Naive thymus-derived CD4-positive, alpha-beta T cell (primary cell): ENCODE measurements around the gene MAP4K3. TPM values are rescaled to one million over a fixed set of nuclear protein-coding genes. Genes with fewer than 3 reads are reported as not detected.
"Not testable (repeated sequence)": the region's sequence is repeated elsewhere in the genome, so short reads cannot be mapped to it uniquely, and the experiment has no call there.

Experiments
- ATAC-seq: fragments of 150-1000 bp; cut with Tn5 transposase; 2 replicates; pipeline ENCODE4 v1.10.0; 2021; ENCODE audit warnings: mild to moderate bottlenecking, moderate library complexity
- CTCF ChIA-PET: fragments of 350-600 bp; sonication (Branson Sonifier 250); formaldehyde crosslinking; loops from one replicate; lab custom pipeline; 2021; ENCODE audit warnings: antibody characterized with exemption; lab: Charles Lee
- POLR2A ChIA-PET: fragments of 350-600 bp; sonication (Branson Sonifier 250); formaldehyde crosslinking; loops from one replicate; lab custom pipeline; 2021; ENCODE audit warnings: antibody characterized with exemption, inconsistent platforms; lab: Charles Lee
- DNase-seq, 9 donors: peaks; one replicate each; pipeline versions ENCODE4 v3.0.0 to v3.0.0-alpha.2; 2020 to 2022; ENCODE audit warnings: mixed read lengths in 1 of 9
- H3K27ac ChIP-seq: one replicate; pipeline ENCODE4 v1.7.0; 2013; ENCODE audit warnings: mild to moderate bottlenecking, low read depth, low read length, moderate library complexity
- H3K27me3 ChIP-seq, 2 donors: one replicate each; pipeline ENCODE4 v1.7.0; 2013; ENCODE audit warnings: low read length in 2 of 2, mild to moderate bottlenecking in 2 of 2, moderate library complexity in 2 of 2; ENCODE audit not compliant: control insufficient read depth in 2 of 2, insufficient read depth in 2 of 2
- H3K36me3 ChIP-seq, 3 experiments: 1 replicate in 2 of 3; 2 replicates in 1 of 3; pipeline ENCODE4 v1.7.0; 2013; ENCODE audit warnings: low read length in 3 of 3, mild to moderate bottlenecking in 3 of 3, moderate library complexity in 1 of 3; ENCODE audit not compliant: insufficient read depth in 3 of 3, control insufficient read depth in 2 of 3
- H3K4me1 ChIP-seq, 2 donors: one replicate each; pipeline ENCODE4 v1.7.0; 2013; ENCODE audit warnings: low read length in 2 of 2, mild to moderate bottlenecking in 2 of 2, moderate library complexity in 1 of 2; ENCODE audit not compliant: control insufficient read depth in 2 of 2, insufficient read depth in 2 of 2
- H3K4me3 ChIP-seq: 2 replicates; pipeline ENCODE4 v1.7.0; 2013; ENCODE audit warnings: mild to moderate bottlenecking, low read length
- H3K9me3 ChIP-seq, 3 experiments: 1 replicate in 2 of 3; 2 replicates in 1 of 3; pipeline ENCODE4 v1.7.0; 2013; ENCODE audit warnings: low read length in 3 of 3; ENCODE audit not compliant: control insufficient read depth in 2 of 3
- H3K27ac Mint-ChIP-seq, 9 donors: one replicate each; pipeline ENCODE4 v1.8.0; 2020 to 2022; ENCODE audit warnings: mixed read lengths in 9 of 9, mild to moderate bottlenecking in 8 of 9, moderate library complexity in 5 of 9, inconsistent platforms in 2 of 9
- H3K27me3 Mint-ChIP-seq, 5 donors: one replicate each; pipeline ENCODE4 v1.8.0; 2021 to 2022; ENCODE audit warnings: mixed read lengths in 5 of 5, mild to moderate bottlenecking in 1 of 5
- H3K36me3 Mint-ChIP-seq, 5 donors: one replicate each; pipeline ENCODE4 v1.8.0; 2020 to 2022; ENCODE audit warnings: mixed read lengths in 5 of 5, mild to moderate bottlenecking in 3 of 5, inconsistent platforms in 1 of 5
- H3K4me1 Mint-ChIP-seq, 7 donors: one replicate each; pipeline ENCODE4 v1.8.0; 2020 to 2022; ENCODE audit warnings: mixed read lengths in 7 of 7, mild to moderate bottlenecking in 3 of 7, inconsistent platforms in 1 of 7
- H3K4me3 Mint-ChIP-seq, 10 donors: one replicate each; pipeline ENCODE4 v1.8.0; 2020 to 2022; ENCODE audit warnings: mild to moderate bottlenecking in 10 of 10, mixed read lengths in 10 of 10, moderate library complexity in 6 of 10, inconsistent platforms in 2 of 10
- H3K9me3 Mint-ChIP-seq, 11 donors: one replicate each; pipeline ENCODE4 v1.8.0; 2020 to 2022; ENCODE audit warnings: mixed read lengths in 11 of 11, mild to moderate bottlenecking in 4 of 11, inconsistent platforms in 1 of 11, moderate library complexity in 1 of 11
- intact Hi-C, 2 donors: fragments of 100-400 bp; cut with micrococcal nuclease; formaldehyde crosslinking; loops; one replicate each; pipeline ENCODE4 v1.15.1; 2023
- polyA plus RNA-seq, 2 donors: library from polyadenylated mRNA; unstranded; fragments of 300-500 nt; fragmentation: Illumina TruSeq; gene quantifications; one replicate each; pipeline ENCODE4 v1.2.3, GENCODE V29; 2021
- total RNA-seq, 6 experiments: library from RNA in 5 of 6; stranded (reverse) in 5 of 6; gene quantifications; 1 replicate in 5 of 6; 2 replicates in 1 of 6; pipeline ENCODE4 v1.2.3 and lab custom pipeline; 2021 to 2026

MAP4K3 gene
- total and polyA plus RNA-seq, 7 experiments from 2014 or later, result 2.9 to 32.2 (median 19.9) TPM

GRCh38 chr2:39368846-39369245, 68.2 kb downstream of the MAP4K3 start:
- no peak for ATAC-seq
- ChIA-PET CTCF (no interaction called here), POLR2A (interaction anchor here (0.5 kb wide), 1 partner anchor 110 kb away, joined by 3 read pairs; no protein-coding TSS in a partner anchor)
- no peak overlapping the region for H3K4me3 ChIP-seq
- H3K9me3 ChIP-seq, result no peaks in the 10 kb centered on the region
- no peaks in the 10 kb centered on the region for H3K4me1 ChIP-seq
- no peaks in the 10 kb centered on the region for H3K27me3 Mint-ChIP-seq
- H3K4me3 Mint-ChIP-seq, result peak overlapping the region in 1 of 10 donors; percentile 20
- intact Hi-C loops, result no loop called here
- H3K27me3 ChIP-seq, result no peaks in the 10 kb centered on the region
- H3K4me1 Mint-ChIP-seq, result peaks cover 6 to 24% (median 18%) of the 10 kb centered on the region in 7 donors
- no peak for DNase-seq
- H3K36me3 ChIP-seq, result no peaks in the 10 kb centered on the region
- no peak overlapping the region for H3K27ac ChIP-seq
- H3K9me3 Mint-ChIP-seq, result peaks cover 0 to 13% (median 4%) of the 10 kb centered on the region in 11 donors
- H3K27ac Mint-ChIP-seq, result peak overlapping the region in 6 of 9 donors; percentile 2 to 59 (median 8)
- peaks cover 9 to 60% (median 29%) of the 10 kb centered on the region in 5 donors for H3K36me3 Mint-ChIP-seq

- ChIA-PET POLR2A (no interaction called here), CTCF (no interaction called here)
- H3K27me3 Mint-ChIP-seq, result no peaks in the 10 kb centered on the region
- no peak for ATAC-seq
- Histone ChIP-seq H3K36me3 (no peaks in the 10 kb centered on the region), H3K27ac (no peak overlapping the region), H3K4me1 (no peaks in the 10 kb centered on the region), H3K9me3 (no peaks in the 10 kb centered on the region), H3K4me3 (no peak overlapping the region), H3K27me3 (no peaks in the 10 kb centered on the region)
- H3K4me3 Mint-ChIP-seq, result peak overlapping the region in 1 of 10 donors; percentile 20
- intact Hi-C loops, result no loop called here
- DNase-seq, result no peak
- H3K9me3 Mint-ChIP-seq, result peaks cover 0 to 9% (median 3%) of the 10 kb centered on the region in 11 donors
- H3K36me3 Mint-ChIP-seq, result peaks cover 6 to 56% (median 29%) of the 10 kb centered on the region in 5 donors
- H3K27ac Mint-ChIP-seq, result peak overlapping the region in 4 of 9 donors; percentile 2 to 59 (median 6)
- H3K4me1 Mint-ChIP-seq, result peaks cover 6 to 24% (median 18%) of the 10 kb centered on the region in 7 donors
These were observed 68.7 kb downstream of the MAP4K3 start for GRCh38 chr2:39368376-39368775.

GRCh38 chr2:39362595-39362994, 74.5 kb downstream of the MAP4K3 start:
- ChIA-PET CTCF (no interaction called here), POLR2A (no interaction called here)
- H3K4me1 Mint-ChIP-seq, result no peaks in the 10 kb centered on the region
- peaks cover 0 to 8% (median 0%) of the 10 kb centered on the region in 3 experiments for H3K36me3 ChIP-seq
- DNase-seq, result no peak
- no peak overlapping the region for H3K27ac Mint-ChIP-seq
- peaks cover 4 to 18% (median 13%) of the 10 kb centered on the region in 3 experiments for H3K9me3 ChIP-seq
- H3K27me3 Mint-ChIP-seq, result no peaks in the 10 kb centered on the region
- no peak overlapping the region for H3K27ac ChIP-seq
- H3K9me3 Mint-ChIP-seq, result peaks cover 5 to 47% (median 22%) of the 10 kb centered on the region in 11 donors
- no peak overlapping the region for H3K4me3 Mint-ChIP-seq
- no peak for ATAC-seq
- intact Hi-C loops, result no loop called here
- no peaks in the 10 kb centered on the region for H3K4me1 ChIP-seq
- H3K4me3 ChIP-seq, result no peak overlapping the region
- peaks cover 4 to 58% (median 43%) of the 10 kb centered on the region in 5 donors for H3K36me3 Mint-ChIP-seq
- H3K27me3 ChIP-seq, result no peaks in the 10 kb centered on the region

GRCh38 chr2:39361511-39361910, 75.6 kb downstream of the MAP4K3 start:
- Histone ChIP-seq H3K9me3 (peaks cover 4 to 18% (median 13%) of the 10 kb centered on the region in 3 experiments), H3K4me3 (no peak overlapping the region), H3K27ac (no peak overlapping the region), H3K4me1 (no peaks in the 10 kb centered on the region), H3K27me3 (no peaks in the 10 kb centered on the region), H3K36me3 (peaks cover 0 to 8% (median 0%) of the 10 kb centered on the region in 3 experiments)
- intact Hi-C loops, result no loop called here
- H3K27ac Mint-ChIP-seq, result no peak overlapping the region
- DNase-seq (no peak), ATAC-seq (no peak)
- POLR2A ChIA-PET, result no interaction called here
- H3K27me3 Mint-ChIP-seq, result no peaks in the 10 kb centered on the region
- H3K4me3 Mint-ChIP-seq, result no peak overlapping the region
- CTCF ChIA-PET, result no interaction called here
- H3K4me1 Mint-ChIP-seq, result no peaks in the 10 kb centered on the region
- H3K9me3 Mint-ChIP-seq, result peaks cover 5 to 47% (median 22%) of the 10 kb centered on the region in 11 donors
- H3K36me3 Mint-ChIP-seq, result peaks cover 4 to 54% (median 40%) of the 10 kb centered on the region in 5 donors

GRCh38 chr2:39360342-39360741, 76.7 kb downstream of the MAP4K3 start:
- H3K27ac ChIP-seq, H3K4me1 Mint-ChIP-seq, POLR2A ChIA-PET, H3K27me3 ChIP-seq, DNase-seq, H3K4me1 ChIP-seq, H3K27me3 Mint-ChIP-seq, H3K4me3 ChIP-seq, H3K27ac Mint-ChIP-seq, intact Hi-C loops, ATAC-seq, H3K36me3 ChIP-seq, CTCF ChIA-PET, H3K4me3 Mint-ChIP-seq: not testable (repeated sequence)
- Mint-ChIP-seq H3K9me3 (peaks cover 5 to 47% (median 22%) of the 10 kb centered on the region in 11 donors), H3K36me3 (peaks cover 4 to 51% (median 36%) of the 10 kb centered on the region in 5 donors)
- peaks cover 4 to 18% (median 13%) of the 10 kb centered on the region in 3 experiments for H3K9me3 ChIP-seq

GRCh38 chr2:39359453-39360038, 77.5 kb downstream of the MAP4K3 start:
- no peak for ATAC-seq
- peaks cover 5 to 47% (median 22%) of the 10 kb centered on the region in 11 donors for H3K9me3 Mint-ChIP-seq

More at GRCh38 chr2:39359453-39360038, 77.5 kb downstream of the MAP4K3 start:
- H3K36me3 ChIP-seq, result peaks cover 0 to 8% (median 0%) of the 10 kb centered on the region in 3 experiments
- no peaks in the 10 kb centered on the region for H3K4me1 ChIP-seq
- Mint-ChIP-seq H3K27me3 (no peaks in the 10 kb centered on the region), H3K27ac (no peak overlapping the region), H3K4me3 (no peak overlapping the region), H3K4me1 (no peaks in the 10 kb centered on the region), H3K36me3 (peaks cover 4 to 52% (median 38%) of the 10 kb centered on the region in 5 donors)
- no peak overlapping the region for H3K4me3 ChIP-seq
- DNase-seq, result no peak
- peaks cover 4 to 18% (median 13%) of the 10 kb centered on the region in 3 experiments for H3K9me3 ChIP-seq
- no peak overlapping the region for H3K27ac ChIP-seq
- ChIA-PET CTCF (no interaction called here), POLR2A (no interaction called here)
- intact Hi-C loops, result no loop called here
- no peaks in the 10 kb centered on the region for H3K27me3 ChIP-seq
